ENCODE data around the gene DHCR24. TPM values are rescaled to one million over a fixed set of nuclear protein-coding genes. Genes with fewer than 3 reads are reported as not detected.

The DHCR24 gene
- polyA plus RNA-seq, 2 of the 4 experiments (the other 2 are of a cell fraction), result 29.9 to 33.3 TPM

- TF ChIP-seq, protein P1, sequence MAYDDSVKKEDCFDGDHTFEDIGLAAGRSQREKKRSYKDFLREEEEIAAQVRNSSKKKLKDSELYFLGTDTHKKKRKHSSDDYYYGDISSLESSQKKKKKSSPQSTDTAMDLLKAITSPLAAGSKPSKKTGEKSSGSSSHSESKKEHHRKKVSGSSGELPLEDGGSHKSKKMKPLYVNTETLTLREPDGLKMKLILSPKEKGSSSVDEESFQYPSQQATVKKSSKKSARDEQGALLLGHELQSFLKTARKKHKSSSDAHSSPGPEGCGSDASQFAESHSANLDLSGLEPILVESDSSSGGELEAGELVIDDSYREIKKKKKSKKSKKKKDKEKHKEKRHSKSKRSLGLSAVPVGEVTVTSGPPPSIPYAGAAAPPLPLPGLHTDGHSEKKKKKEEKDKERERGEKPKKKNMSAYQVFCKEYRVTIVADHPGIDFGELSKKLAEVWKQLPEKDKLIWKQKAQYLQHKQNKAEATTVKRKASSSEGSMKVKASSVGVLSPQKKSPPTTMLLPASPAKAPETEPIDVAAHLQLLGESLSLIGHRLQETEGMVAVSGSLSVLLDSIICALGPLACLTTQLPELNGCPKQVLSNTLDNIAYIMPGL (CRISPR knock-in tag; IDR thresholded peaks at IDR 0.05; ENCODE audit: borderline replicate concordance), result no peak
- TF ChIP-seq CTCF (IDR thresholded peaks at IDR 0.05), result no peak
- TF ChIP-seq RARB (CRISPR knock-in tag; IDR thresholded peaks at IDR 0.05), result no peak
- TF ChIP-seq MAX (IDR thresholded peaks at IDR 0.05), result no peak
- no peak for TF ChIP-seq JUNB (IDR thresholded peaks at IDR 0.05)
- TF ChIP-seq NFE2L2 (conservative IDR thresholded peaks at IDR 0.05; ENCODE audit: low read length), result no peak
These were observed 60.7 kb downstream of the DHCR24 start (continued) for GRCh38 chr1:54826226-54826816.

GRCh38 chr1:54825696-54826095, 61.3 kb downstream of the DHCR24 start:
- Histone ChIP-seq H3K27ac (no peak overlapping the region), H3K4me3 (no peak overlapping the region), H3K4me1 (no peaks in the 10 kb centered on the region), H3K4me2 (no peak overlapping the region), H3K9me3 (peaks cover 22% of the 10 kb centered on the region)
- ChIA-PET POLR2A (no interaction called here), CTCF (no interaction called here)
- FAIRE-seq (no peak), ATAC-seq (no peak), DNase-seq (ENCODE audit: low read depth in 1 of 2, low spot score in 1 of 2) (no peak)
- TF ChIP-seq BHLHE40 (IDR thresholded peaks at IDR 0.05; ENCODE audit: low read depth, low read length), result no peak
- TF ChIP-seq SMC3 (IDR thresholded peaks at IDR 0.05), result no peak
- TF ChIP-seq, protein P2, sequence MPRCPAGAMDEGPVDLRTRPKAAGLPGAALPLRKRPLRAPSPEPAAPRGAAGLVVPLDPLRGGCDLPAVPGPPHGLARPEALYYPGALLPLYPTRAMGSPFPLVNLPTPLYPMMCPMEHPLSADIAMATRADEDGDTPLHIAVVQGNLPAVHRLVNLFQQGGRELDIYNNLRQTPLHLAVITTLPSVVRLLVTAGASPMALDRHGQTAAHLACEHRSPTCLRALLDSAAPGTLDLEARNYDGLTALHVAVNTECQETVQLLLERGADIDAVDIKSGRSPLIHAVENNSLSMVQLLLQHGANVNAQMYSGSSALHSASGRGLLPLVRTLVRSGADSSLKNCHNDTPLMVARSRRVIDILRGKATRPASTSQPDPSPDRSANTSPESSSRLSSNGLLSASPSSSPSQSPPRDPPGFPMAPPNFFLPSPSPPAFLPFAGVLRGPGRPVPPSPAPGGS (IDR thresholded peaks at IDR 0.05), result no peak
- WGBS (ENCODE audit: missing lambda C conversion rate), result 100% methylated on average over 1 of the region's 5 CpGs

- Histone ChIP-seq H3K4me2 (no peak overlapping the region), H3K4me1 (no peaks in the 10 kb centered on the region), H3K27ac (no peak overlapping the region), H3K9me3 (peaks cover 16% of the 10 kb centered on the region; the same call in 2 of the 3 replicates), H3K4me3 (no peak overlapping the region)
- TF ChIP-seq JUN (IDR thresholded peaks at IDR 0.05) (no peak), HDAC2 (IDR thresholded peaks at IDR 0.05) (no peak), REST (IDR thresholded peaks at IDR 0.05) (no peak), JUNB (IDR thresholded peaks at IDR 0.05) (no peak), HES2 (IDR thresholded peaks at IDR 0.05) (no peak), ZSCAN20 (CRISPR knock-in tag; IDR thresholded peaks at IDR 0.05) (no peak), MAFK (IDR thresholded peaks at IDR 0.05; ENCODE audit: partially characterized antibody) (peak; percentile 57), CEBPB (IDR thresholded peaks at IDR 0.05) (no peak)
- CTCF ChIA-PET, result no interaction called here
- no peak for DNase-seq (ENCODE audit: low read depth in 1 of 2, low spot score in 1 of 2)
- FAIRE-seq, result no peak
- POLR2A ChIA-PET, result no interaction called here
- ATAC-seq, result no peak
- WGBS (ENCODE audit: missing lambda C conversion rate), result 40% methylated on average over 3 of the region's 3 CpGs
These were observed 63.3 kb downstream of the DHCR24 start for GRCh38 chr1:54823670-54824069.

All from A549 (cell line).